ENCODE data around the gene ALG5. TPM values are rescaled to one million over a fixed set of nuclear protein-coding genes. Genes with fewer than 3 reads are reported as not detected.

The ALG5 gene
- total RNA-seq, 1 donor from 2014 or later = 18.9 TPM

DNA sequence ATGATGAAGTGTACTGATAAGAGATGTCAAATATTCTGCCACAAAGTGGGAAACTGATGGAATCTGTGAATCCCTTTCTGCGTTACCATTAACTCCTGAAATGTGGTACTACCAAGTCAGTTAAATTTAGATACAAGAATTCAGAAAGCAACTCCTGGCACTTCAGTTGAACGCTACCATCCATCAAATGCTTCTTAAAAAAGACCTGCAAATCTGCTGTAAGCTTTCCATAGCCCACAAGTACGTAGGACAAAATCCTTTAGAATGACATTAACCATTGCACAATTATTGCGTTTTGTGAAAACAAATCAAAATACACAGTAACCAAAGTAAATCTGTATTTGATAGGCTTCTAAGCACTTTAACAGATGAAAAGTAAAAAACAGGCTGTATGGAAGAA, 84.5 kb downstream of the ALG5 start:
- Histone ChIP-seq H3K36me3 (no peaks in the 10 kb centered on the region), H3K27me3 (no peaks in the 10 kb centered on the region), H3K27ac (no peak overlapping the region), H3K4me3 (no peak overlapping the region), H3K4me1 (no peaks in the 10 kb centered on the region), H3K9me3 (no peaks in the 10 kb centered on the region)
- TF ChIP-seq POLR2AphosphoS5 (IDR thresholded peaks at IDR 0.05; ENCODE audit: insufficient read depth in 1 of 2, low read depth in 1 of 2) (no peak), POLR2A (IDR thresholded peaks at IDR 0.05) (no peak)
- TF ChIP-seq, protein P1, sequence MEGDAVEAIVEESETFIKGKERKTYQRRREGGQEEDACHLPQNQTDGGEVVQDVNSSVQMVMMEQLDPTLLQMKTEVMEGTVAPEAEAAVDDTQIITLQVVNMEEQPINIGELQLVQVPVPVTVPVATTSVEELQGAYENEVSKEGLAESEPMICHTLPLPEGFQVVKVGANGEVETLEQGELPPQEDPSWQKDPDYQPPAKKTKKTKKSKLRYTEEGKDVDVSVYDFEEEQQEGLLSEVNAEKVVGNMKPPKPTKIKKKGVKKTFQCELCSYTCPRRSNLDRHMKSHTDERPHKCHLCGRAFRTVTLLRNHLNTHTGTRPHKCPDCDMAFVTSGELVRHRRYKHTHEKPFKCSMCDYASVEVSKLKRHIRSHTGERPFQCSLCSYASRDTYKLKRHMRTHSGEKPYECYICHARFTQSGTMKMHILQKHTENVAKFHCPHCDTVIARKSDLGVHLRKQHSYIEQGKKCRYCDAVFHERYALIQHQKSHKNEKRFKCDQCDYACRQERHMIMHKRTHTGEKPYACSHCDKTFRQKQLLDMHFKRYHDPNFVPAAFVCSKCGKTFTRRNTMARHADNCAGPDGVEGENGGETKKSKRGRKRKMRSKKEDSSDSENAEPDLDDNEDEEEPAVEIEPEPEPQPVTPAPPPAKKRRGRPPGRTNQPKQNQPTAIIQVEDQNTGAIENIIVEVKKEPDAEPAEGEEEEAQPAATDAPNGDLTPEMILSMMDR (IDR thresholded peaks at IDR 0.05) = no peak
- intact Hi-C loops (cut with DNase I) = no loop called here
- no peak for DNase-seq (ENCODE audit: extremely low spot score in 2 of 2)

DNA sequence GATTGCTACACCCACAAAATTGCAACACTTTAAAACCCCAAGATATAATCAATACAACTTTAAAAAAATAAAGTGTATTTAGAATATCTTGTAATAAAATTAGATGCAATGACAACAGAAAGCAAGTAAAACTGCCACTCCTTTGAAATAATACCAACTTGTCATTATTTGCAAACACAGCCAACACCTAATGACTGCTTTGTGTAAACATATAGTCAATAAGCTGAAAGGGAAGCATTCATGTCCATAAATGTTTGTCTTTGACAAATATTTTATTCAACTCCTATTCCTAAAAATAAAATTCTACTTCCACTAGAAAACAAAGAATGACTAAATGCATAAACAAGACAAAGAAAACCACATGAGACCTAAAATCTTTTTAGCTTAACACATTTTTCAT, 85.7 kb downstream of the ALG5 start:
- intact Hi-C loops (cut with DNase I) = no loop called here
- DNase-seq (ENCODE audit: extremely low spot score in 2 of 2) = no peak
- H3K4me1 ChIP-seq = no peaks in the 10 kb centered on the region
- TF ChIP-seq, protein P1 (IDR thresholded peaks at IDR 0.05) = no peak
- TF ChIP-seq POLR2AphosphoS5 (IDR thresholded peaks at IDR 0.05; ENCODE audit: insufficient read depth in 1 of 2, low read depth in 1 of 2) (no peak), POLR2A (IDR thresholded peaks at IDR 0.05) (no peak)
- no peaks in the 10 kb centered on the region for H3K27me3 ChIP-seq
- no peak overlapping the region for H3K4me3 ChIP-seq
- H3K36me3 ChIP-seq = no peaks in the 10 kb centered on the region
- no peak overlapping the region for H3K27ac ChIP-seq
- H3K9me3 ChIP-seq = no peaks in the 10 kb centered on the region

DNA sequence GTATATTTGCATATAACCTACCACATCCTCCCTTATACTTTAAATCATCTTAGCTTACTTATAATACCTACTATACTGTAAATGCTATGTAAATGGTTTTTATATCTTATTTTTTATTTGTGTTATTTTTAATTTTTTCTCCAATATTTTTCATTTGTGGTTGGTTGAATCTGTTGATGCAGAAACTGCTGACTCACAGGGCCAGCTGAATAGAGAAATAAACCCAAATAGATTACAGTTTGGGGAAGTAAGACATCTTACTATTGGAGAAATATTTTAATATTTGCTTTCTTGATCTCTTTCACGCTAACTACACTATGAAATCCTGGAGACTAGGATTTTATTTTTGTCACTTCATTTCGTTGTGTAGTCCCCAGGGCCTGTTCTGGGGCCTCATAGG, 86.2 kb downstream of the ALG5 start:
- no peaks in the 10 kb centered on the region for H3K9me3 ChIP-seq
- no peaks in the 10 kb centered on the region for H3K36me3 ChIP-seq
- H3K4me1 ChIP-seq = no peaks in the 10 kb centered on the region
- no peak for DNase-seq (ENCODE audit: extremely low spot score in 2 of 2)
- intact Hi-C loops (cut with DNase I) = no loop called here
- no peak overlapping the region for H3K27ac ChIP-seq
- H3K4me3 ChIP-seq = no peak overlapping the region
- TF ChIP-seq POLR2A (IDR thresholded peaks at IDR 0.05) (no peak), POLR2AphosphoS5 (IDR thresholded peaks at IDR 0.05; ENCODE audit: insufficient read depth in 1 of 2, low read depth in 1 of 2) (no peak)
- TF ChIP-seq, protein P1 (IDR thresholded peaks at IDR 0.05) = no peak
- H3K27me3 ChIP-seq = no peaks in the 10 kb centered on the region

DNA sequence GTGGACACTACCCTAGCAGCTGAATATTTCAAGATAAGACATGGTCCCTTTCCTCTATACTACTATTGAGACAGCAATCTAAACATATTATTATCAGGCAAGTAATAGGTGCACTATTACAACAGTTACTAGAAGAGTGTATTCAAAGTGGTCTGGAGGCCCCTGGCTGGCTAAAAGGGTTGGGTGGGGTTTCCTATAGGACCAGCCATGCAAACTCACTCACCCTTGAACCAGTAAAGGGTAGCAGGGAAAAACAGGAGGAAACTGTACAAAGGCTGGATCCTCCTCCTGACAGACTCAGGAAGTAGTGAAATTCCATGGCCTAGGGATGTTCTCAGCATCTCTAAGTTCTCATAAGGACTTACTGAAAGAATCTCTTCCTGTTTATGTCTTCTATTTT, 86.8 kb downstream of the ALG5 start:
- intact Hi-C loops (cut with DNase I) = no loop called here
- Histone ChIP-seq H3K4me1 (no peaks in the 10 kb centered on the region), H3K36me3 (no peaks in the 10 kb centered on the region), H3K27me3 (no peaks in the 10 kb centered on the region), H3K27ac (no peak overlapping the region), H3K4me3 (no peak overlapping the region), H3K9me3 (no peaks in the 10 kb centered on the region)
- DNase-seq (ENCODE audit: extremely low spot score in 2 of 2) = no peak
- TF ChIP-seq, protein P1 (IDR thresholded peaks at IDR 0.05) = no peak
- TF ChIP-seq POLR2A (IDR thresholded peaks at IDR 0.05) (no peak), POLR2AphosphoS5 (IDR thresholded peaks at IDR 0.05; ENCODE audit: insufficient read depth in 1 of 2, low read depth in 1 of 2) (no peak)

DNA sequence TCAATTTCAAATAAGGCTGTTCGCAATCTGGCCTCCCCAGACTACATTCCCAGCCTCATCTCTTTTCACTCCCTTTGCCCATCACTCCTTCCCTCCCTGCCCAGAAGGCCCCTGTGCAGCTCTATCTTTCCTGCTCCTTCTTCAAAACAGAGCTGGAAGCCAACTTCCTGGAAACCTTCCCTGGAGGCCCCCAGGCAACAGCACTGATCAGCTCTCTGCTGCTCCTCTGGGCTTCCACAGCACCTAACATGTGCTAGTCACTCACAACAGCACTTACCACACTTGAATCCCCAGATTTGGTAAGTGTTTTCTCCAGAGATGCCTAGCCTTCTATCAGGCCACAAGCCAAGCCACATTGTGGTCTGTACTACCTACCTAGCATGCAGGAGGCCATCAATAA, 88.6 kb downstream of the ALG5 start:
- intact Hi-C loops (cut with DNase I) = no loop called here
- no peak for DNase-seq (ENCODE audit: extremely low spot score in 2 of 2)
- no peaks in the 10 kb centered on the region for H3K9me3 ChIP-seq

More for the DNA sequence above, 88.6 kb downstream of the ALG5 start:
- Histone ChIP-seq H3K36me3 (no peaks in the 10 kb centered on the region), H3K4me1 (no peaks in the 10 kb centered on the region), H3K4me3 (no peak overlapping the region), H3K27me3 (no peaks in the 10 kb centered on the region), H3K27ac (no peak overlapping the region)
- TF ChIP-seq POLR2A (IDR thresholded peaks at IDR 0.05) (no peak), POLR2AphosphoS5 (IDR thresholded peaks at IDR 0.05; ENCODE audit: insufficient read depth in 1 of 2, low read depth in 1 of 2) (no peak)
- TF ChIP-seq, protein P1 (IDR thresholded peaks at IDR 0.05) = no peak

Measured in vagina (tissue), 2 donors.